ENCODE measurements around the gene MICAL2. TPM values are rescaled to one million over a fixed set of nuclear protein-coding genes. Genes with fewer than 3 reads are reported as not detected.

Gene MICAL2
- total RNA-seq, 2 donors from 2014 or later, result 194 TPM

DNA sequence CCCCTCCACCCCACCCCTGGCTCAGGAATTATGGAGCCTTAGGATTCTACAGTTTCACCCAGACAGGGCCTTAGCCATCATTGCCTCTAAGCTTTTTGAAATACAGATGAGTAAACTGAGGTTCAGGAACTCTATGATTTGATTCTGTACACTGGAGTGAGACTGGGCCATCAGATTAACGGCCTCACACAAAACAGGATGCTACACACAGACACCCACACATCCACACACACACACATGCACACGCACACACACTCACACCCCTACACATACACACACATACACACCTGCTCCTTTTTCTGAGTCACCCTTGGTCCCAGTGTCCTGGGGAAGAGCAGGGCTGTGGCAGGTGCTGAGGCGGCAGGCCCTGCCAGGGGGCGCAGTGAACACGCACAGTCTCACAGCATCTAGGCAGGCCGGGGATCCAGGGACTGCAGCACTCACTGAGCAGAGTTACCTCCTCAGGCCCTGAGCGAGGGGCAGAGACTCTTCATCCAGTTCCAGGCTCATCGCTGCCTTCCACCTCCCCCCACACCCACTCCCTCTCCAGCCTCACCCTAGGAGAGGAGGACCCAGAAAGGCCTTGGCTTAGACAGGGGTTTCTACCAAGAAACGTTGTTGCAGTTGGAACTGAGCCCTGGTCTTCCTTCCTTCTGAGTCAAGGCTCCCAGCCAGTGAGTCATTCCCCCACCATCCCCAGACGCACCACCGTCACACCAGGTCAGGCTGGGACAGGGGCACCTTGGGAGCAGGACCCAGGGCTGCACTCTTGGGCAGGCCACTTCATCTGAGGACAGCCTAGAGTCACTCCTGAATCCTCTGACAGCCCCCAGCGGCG, 177.2 kb downstream of the MICAL2 start:
- no peaks in the 10 kb centered on the region for H3K27me3 ChIP-seq
- no peaks in the 10 kb centered on the region for H3K36me3 ChIP-seq
- no peak overlapping the region for H3K9ac ChIP-seq (ENCODE audit: low read depth in 2 of 2, low read length in 2 of 2)
- no peak overlapping the region for H3K4me3 ChIP-seq
- H3K27ac ChIP-seq, result peak overlapping the region; percentile 62
- H3K9me3 ChIP-seq, result no peaks in the 10 kb centered on the region
- intact Hi-C loops (cut with DNase I), result no loop called here
- no peaks in the 10 kb centered on the region for H3K4me1 ChIP-seq
- TF ChIP-seq, protein P1, sequence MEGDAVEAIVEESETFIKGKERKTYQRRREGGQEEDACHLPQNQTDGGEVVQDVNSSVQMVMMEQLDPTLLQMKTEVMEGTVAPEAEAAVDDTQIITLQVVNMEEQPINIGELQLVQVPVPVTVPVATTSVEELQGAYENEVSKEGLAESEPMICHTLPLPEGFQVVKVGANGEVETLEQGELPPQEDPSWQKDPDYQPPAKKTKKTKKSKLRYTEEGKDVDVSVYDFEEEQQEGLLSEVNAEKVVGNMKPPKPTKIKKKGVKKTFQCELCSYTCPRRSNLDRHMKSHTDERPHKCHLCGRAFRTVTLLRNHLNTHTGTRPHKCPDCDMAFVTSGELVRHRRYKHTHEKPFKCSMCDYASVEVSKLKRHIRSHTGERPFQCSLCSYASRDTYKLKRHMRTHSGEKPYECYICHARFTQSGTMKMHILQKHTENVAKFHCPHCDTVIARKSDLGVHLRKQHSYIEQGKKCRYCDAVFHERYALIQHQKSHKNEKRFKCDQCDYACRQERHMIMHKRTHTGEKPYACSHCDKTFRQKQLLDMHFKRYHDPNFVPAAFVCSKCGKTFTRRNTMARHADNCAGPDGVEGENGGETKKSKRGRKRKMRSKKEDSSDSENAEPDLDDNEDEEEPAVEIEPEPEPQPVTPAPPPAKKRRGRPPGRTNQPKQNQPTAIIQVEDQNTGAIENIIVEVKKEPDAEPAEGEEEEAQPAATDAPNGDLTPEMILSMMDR (IDR thresholded peaks at IDR 0.05), result no peak
- peak; percentile 23 for DNase-seq

DNA sequence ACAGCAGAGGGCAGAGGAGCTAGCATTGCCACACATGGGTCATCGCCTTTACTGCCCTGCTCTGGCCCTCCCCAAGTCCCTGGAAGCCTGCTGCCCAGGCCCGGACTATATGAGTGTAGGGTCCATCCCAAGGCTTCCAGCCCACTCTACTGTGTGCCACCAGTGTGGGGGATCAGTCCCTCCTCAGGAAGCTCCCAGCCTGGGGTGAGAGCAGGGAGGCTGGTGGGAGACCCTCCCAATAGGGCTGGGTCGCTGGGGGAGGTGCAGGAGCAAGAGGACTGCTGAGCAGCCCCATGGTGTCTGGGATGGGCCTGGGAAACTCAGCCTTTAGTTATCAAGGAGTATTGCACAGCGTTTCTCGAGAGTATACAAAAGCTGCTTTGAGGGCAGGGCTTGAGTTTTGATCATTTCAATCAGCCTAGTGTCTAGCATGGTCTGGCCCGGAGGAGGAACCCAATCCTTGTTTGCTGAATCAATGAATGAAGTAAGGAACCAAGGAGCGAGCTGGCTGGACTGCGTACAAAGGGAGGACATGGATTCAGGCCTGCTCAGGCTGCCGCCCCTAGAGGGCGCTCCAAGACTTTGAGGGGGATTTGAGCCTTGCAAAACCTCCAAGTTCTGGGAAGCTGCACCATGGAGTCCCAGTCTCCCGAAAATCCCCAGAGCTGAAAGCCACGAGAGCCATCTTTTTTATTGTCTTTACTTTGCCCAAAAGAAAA, 178.0 kb downstream of the MICAL2 start:
- Histone ChIP-seq H3K4me1 (no peaks in the 10 kb centered on the region), H3K9ac (ENCODE audit: low read depth in 2 of 2, low read length in 2 of 2) (no peak overlapping the region), H3K9me3 (no peaks in the 10 kb centered on the region), H3K4me3 (no peak overlapping the region), H3K36me3 (no peaks in the 10 kb centered on the region), H3K27ac (peak overlapping the region; percentile 62), H3K27me3 (no peaks in the 10 kb centered on the region)
- intact Hi-C loops (cut with DNase I), result no loop called here
- TF ChIP-seq, protein P1 (IDR thresholded peaks at IDR 0.05), result peak; percentile 84
- peak; percentile 87 for DNase-seq

DNA sequence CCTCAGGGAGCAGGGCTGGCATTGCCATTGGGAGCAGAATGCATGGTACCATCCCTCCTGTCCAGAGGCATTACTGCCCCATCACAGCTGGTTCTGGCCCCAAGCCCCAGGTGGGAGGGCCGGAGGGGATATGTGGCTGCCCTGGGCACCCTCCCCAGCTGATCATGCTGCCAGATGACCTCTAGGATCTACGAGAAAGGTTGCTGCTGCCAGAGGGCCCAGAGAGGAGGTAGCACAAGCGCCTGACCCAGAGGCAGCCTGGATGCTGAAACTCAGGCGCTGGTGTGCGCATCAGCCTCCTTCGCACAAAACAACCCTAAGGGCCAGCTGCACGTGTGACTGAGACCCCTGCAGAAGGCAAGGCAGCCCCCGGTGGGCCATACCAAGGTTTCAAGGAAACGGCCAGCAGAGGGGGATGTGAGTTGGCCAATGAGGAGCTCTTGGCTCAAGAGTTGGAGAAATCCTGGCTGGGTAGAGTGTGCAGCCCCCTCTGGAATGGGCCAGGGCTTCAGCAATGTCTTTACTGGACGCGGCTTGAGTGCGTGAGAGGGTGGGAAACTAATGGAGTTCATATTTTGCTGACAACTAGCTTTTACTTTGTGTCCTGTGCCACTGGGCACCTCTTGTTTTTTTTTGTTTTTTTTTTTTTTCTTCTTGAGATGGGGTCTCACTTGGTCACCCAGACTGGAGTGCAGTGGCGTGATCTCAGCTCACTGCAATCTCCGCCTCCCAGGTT, 178.7 kb downstream of the MICAL2 start:
- Histone ChIP-seq H3K9me3 (no peaks in the 10 kb centered on the region), H3K4me3 (no peak overlapping the region), H3K27me3 (no peaks in the 10 kb centered on the region), H3K9ac (ENCODE audit: low read depth in 2 of 2, low read length in 2 of 2) (no peak overlapping the region), H3K27ac (no peak overlapping the region), H3K36me3 (no peaks in the 10 kb centered on the region), H3K4me1 (no peaks in the 10 kb centered on the region)
- TF ChIP-seq, protein P1 (IDR thresholded peaks at IDR 0.05), result no peak
- intact Hi-C loops (cut with DNase I), result no loop called here
- DNase-seq, result no peak

DNA sequence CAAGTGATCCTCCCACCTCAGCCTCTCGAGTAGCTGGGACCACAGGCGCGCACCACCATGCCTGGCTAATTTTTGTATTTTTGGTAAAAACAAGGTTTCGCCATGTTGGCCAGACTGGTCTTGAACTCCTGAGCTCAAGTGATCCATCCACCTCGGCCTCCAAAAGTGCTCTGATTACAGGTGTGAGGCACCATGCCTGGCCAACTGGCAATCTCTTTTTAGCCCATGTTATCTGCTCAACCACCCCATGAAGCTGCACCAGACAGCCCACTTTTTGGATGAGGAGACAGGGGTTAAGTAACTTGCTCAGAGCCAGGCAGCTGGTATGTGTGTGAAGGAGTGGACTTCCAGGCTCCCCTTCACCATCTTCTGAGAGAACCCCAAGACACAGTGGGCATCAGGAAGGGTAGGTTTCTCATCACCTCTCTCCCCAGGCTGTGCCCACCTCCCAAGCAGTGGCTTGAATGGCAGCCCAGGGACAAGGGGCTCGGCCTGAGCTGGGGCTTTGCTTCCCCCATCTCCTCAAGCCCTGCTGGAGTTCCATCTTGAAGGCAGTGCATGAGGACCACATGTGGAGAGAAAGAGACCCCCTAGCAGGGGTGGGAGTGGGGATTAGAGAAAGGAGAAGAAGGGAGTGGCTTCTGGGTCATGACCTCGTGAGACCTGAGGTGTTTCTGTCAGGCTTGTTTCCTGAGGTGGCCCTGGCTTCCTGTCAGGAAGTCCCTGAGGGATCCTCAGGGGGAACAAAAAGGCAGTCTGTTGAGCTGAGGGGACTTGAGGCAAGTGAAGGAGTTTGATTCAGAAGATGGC, 179.5 kb downstream of the MICAL2 start:
- Histone ChIP-seq H3K9me3 (no peaks in the 10 kb centered on the region), H3K4me1 (no peaks in the 10 kb centered on the region), H3K4me3 (no peak overlapping the region), H3K36me3 (no peaks in the 10 kb centered on the region), H3K27me3 (no peaks in the 10 kb centered on the region), H3K9ac (ENCODE audit: low read depth in 2 of 2, low read length in 2 of 2) (no peak overlapping the region), H3K27ac (no peak overlapping the region)
- TF ChIP-seq, protein P1 (IDR thresholded peaks at IDR 0.05), result no peak
- intact Hi-C loops (cut with DNase I), result no loop called here
- no peak for DNase-seq

DNA sequence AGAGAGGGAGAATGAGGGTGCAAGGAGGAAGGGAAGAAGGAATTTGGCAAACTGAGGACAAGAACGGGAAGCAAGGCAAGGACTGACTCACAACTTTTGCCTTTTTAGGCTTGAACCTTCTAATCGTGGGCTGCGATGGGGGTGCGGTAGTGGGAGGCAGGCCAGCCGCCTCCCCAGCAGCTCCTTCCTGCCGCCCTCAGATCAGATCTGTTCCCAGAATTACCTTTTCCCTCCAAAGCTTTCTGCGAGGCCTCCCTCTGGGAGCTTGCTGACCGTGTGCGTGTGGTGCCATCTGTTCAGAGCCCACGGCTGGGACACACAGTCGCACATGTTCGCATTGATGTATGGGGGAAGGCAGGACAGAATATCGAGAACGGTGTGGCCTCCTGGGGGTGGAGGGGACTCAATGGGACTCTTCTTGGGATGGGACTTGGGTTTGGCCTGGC, 180.1 kb downstream of the MICAL2 start:
- no peaks in the 10 kb centered on the region for H3K4me1 ChIP-seq

More for the DNA sequence above, 180.1 kb downstream of the MICAL2 start:
- TF ChIP-seq, protein P1 (IDR thresholded peaks at IDR 0.05), result no peak
- Histone ChIP-seq H3K9me3 (no peaks in the 10 kb centered on the region), H3K4me3 (no peak overlapping the region), H3K9ac (ENCODE audit: low read depth in 2 of 2, low read length in 2 of 2) (no peak overlapping the region), H3K27me3 (no peaks in the 10 kb centered on the region), H3K27ac (no peak overlapping the region), H3K36me3 (no peaks in the 10 kb centered on the region)
- DNase-seq, result no peak
- intact Hi-C loops (cut with DNase I), result no loop called here
